Right lobe of liver (tissue), 6 donors: ENCODE data around the gene CYFIP1. TPM values are rescaled to one million over a fixed set of nuclear protein-coding genes. Genes with fewer than 3 reads are reported as not detected.
A peak's percentile ranks its signal among the peaks of the same experiment; 100 is the strongest.

Source experiments
- ATAC-seq, 4 donors: fragments of 200-7000 bp; cut with Tn5 transposase; one replicate each; pipeline ENCODE4 v1.9.1; 2020; ENCODE audit warnings: mild to moderate bottlenecking in 4 of 4, moderate library complexity in 4 of 4
- DNase-seq, 3 donors: peaks; one replicate each; pipeline ENCODE4 v3.0.0-alpha.2; 2020
- H3K27ac ChIP-seq, 3 donors: fragments of 200-600 bp; one replicate each; pipeline ENCODE4 v1.8.0; 2022
- H3K27me3 ChIP-seq, 2 donors: fragments of 200-600 bp; one replicate each; pipeline ENCODE4 v1.8.0; 2022
- H3K36me3 ChIP-seq, 4 donors: fragments of 200-600 bp; sonication (generic) in 1 of 4; one replicate each; pipeline versions ENCODE4 v1.5.1 to v1.8.0; 2017 to 2022; ENCODE audit warnings: control low read depth in 1 of 4
- H3K4me1 ChIP-seq, 4 donors: fragments of 200-600 bp; sonication (generic) in 1 of 4; one replicate each; pipeline versions ENCODE4 v1.5.1 to v1.8.0; 2017 to 2022; ENCODE audit warnings: control low read depth in 1 of 4
- H3K4me3 ChIP-seq, 3 donors: fragments of 200-600 bp; one replicate each; pipeline ENCODE4 v1.8.0; 2022
- H3K9me3 ChIP-seq, 4 donors: fragments of 200-600 bp; sonication (generic) in 1 of 4; one replicate each; pipeline versions ENCODE4 v1.5.1 to v1.8.0; 2017 to 2022; ENCODE audit warnings: control low read depth in 1 of 4
- CTCF ChIP-seq, 4 donors: fragments of 200-600 bp in 3 of 4; fragments of 450-650 bp in 1 of 4; IDR thresholded peaks; one replicate each; pipeline versions ENCODE4 v1.5.1 to v1.8.0; 2016 to 2022; ENCODE audit warnings: antibody characterized with exemption in 4 of 4, mild to moderate bottlenecking in 2 of 4
- POLR2A ChIP-seq: fragments of 450-650 bp; IDR thresholded peaks from one replicate; pipeline ENCODE4 v1.6.1; 2017; ENCODE audit warnings: antibody characterized with exemption, mild to moderate bottlenecking
- WGBS: methylation state at CpG from one replicate; pipeline ENCODE4 v1.1.6; 2018; ENCODE audit warnings: low coverage, low lambda C conversion rate; ENCODE audit not compliant: insufficient coverage; ENCODE audit errors: missing lambda C conversion rate; 5-methylcytosine and 5-hydroxymethylcytosine counted together
- intact Hi-C, 2 donors: fragments of 100-400 bp; cut with DNase I; formaldehyde crosslinking; loops; one replicate each; pipeline versions ENCODE4 v1.11.2 to v1.14.1; 2022
- total RNA-seq, 6 experiments: library from RNA; depleted of rRNA in 2 of 6; stranded (reverse); fragments of >200 nt in 2 of 6; fragmentation: NEBNext Ultra II Directional in 3 of 6; extraction: Animal tissue kit (Norgen Biotek cat#: 25700) in 3 of 6; gene quantifications; one replicate each; pipeline versions ENCODE4 v1.1.0 to v1.2.4, GENCODE V29; 2016 to 2023
- donor health status: DM: no; HTN: yes; CAD: no.
- donor health status: DM: no; HTN: no; CAD: no.
- donor health status: DM: no; HTN: no; CAD: no.
- donor health status: DM: no; HTN: yes; CAD: no.
- donor health status: DM: no; HTN: yes; CAD: no.

Gene CYFIP1
- total RNA-seq, 6 experiments from 2014 or later, result 44.3 to 73.2 (median 50.7) TPM

- TF ChIP-seq POLR2A (no peak), CTCF (IDR thresholded peaks at IDR 0.05) (no peak)
- Histone ChIP-seq H3K4me1 (no peaks in the 10 kb centered on the region), H3K4me3 (no peak overlapping the region), H3K27ac (no peak overlapping the region), H3K36me3 (peaks cover 0 to 38% (median 8%) of the 10 kb centered on the region in 4 donors), H3K9me3 (no peaks in the 10 kb centered on the region), H3K27me3 (no peaks in the 10 kb centered on the region)
- DNase-seq (no peak), ATAC-seq (peak in 1 of 4 donors; percentile 27)
- WGBS, result 89% methylated on average over 16 of the region's 36 CpGs
- intact Hi-C loops, result no loop called here
Measured at GRCh38 chr15:22916606-22917350, 63.4 kb downstream of the CYFIP1 start.

GRCh38 chr15:22915866-22916515 is 64.2 kb downstream of the CYFIP1 start:
- no peaks in the 10 kb centered on the region for H3K4me1 ChIP-seq
- no peaks in the 10 kb centered on the region for H3K27me3 ChIP-seq
- TF ChIP-seq POLR2A (no peak), CTCF (IDR thresholded peaks at IDR 0.05) (no peak)
- WGBS, result 94% methylated on average over 15 of the region's 25 CpGs
- no peak for DNase-seq
- no peak overlapping the region for H3K27ac ChIP-seq
- H3K9me3 ChIP-seq, result no peaks in the 10 kb centered on the region
- H3K36me3 ChIP-seq, result peaks cover 5 to 46% (median 14%) of the 10 kb centered on the region in 4 donors
- H3K4me3 ChIP-seq, result no peak overlapping the region
- intact Hi-C loops, result no loop called here
- peak in 1 of 4 donors; percentile 13 for ATAC-seq

- peak in 3 of 4 donors; percentile 31 to 88 (median 58) for ATAC-seq
- no peaks in the 10 kb centered on the region for H3K27me3 ChIP-seq
- H3K4me3 ChIP-seq, result no peak overlapping the region
- TF ChIP-seq POLR2A (no peak), CTCF (IDR thresholded peaks at IDR 0.05) (no peak)
- H3K27ac ChIP-seq, result no peak overlapping the region
- H3K9me3 ChIP-seq, result no peaks in the 10 kb centered on the region
- 71% methylated on average over 9 of the region's 13 CpGs for WGBS
- intact Hi-C loops, result no loop called here
- DNase-seq, result no peak
- H3K36me3 ChIP-seq, result peaks cover 6 to 68% (median 23%) of the 10 kb centered on the region in 4 donors
- no peaks in the 10 kb centered on the region for H3K4me1 ChIP-seq
Measured at GRCh38 chr15:22913646-22914380, 66.4 kb downstream of the CYFIP1 start.

GRCh38 chr15:22912256-22912655 is 67.9 kb downstream of the CYFIP1 start:
- 100% methylated on average over 5 of the region's 12 CpGs for WGBS
- ATAC-seq, result no peak
- Histone ChIP-seq H3K27ac (no peak overlapping the region), H3K4me3 (no peak overlapping the region), H3K27me3 (no peaks in the 10 kb centered on the region), H3K4me1 (no peaks in the 10 kb centered on the region), H3K36me3 (peaks cover 6 to 72% (median 21%) of the 10 kb centered on the region in 4 donors), H3K9me3 (no peaks in the 10 kb centered on the region)
- no peak for TF ChIP-seq POLR2A
- no peak for TF ChIP-seq CTCF (IDR thresholded peaks at IDR 0.05)
- intact Hi-C loops, result no loop called here
- no peak for DNase-seq
